CD4-positive, alpha-beta T cell treated with Interleukin-4 for 4 hours (primary cell): Measurements from ENCODE around the gene HBZ.
A peak's percentile ranks its signal among the peaks of the same experiment; 100 is the strongest.
"Not testable (repeated sequence)": the region's sequence is repeated elsewhere in the genome, so short reads cannot be mapped to it uniquely, and the experiment has no call there.

Experiments
- DNase-seq: peaks from one replicate; pipeline ENCODE4 v3.0.0-alpha.2; 2020

HBZ gene

DNA sequence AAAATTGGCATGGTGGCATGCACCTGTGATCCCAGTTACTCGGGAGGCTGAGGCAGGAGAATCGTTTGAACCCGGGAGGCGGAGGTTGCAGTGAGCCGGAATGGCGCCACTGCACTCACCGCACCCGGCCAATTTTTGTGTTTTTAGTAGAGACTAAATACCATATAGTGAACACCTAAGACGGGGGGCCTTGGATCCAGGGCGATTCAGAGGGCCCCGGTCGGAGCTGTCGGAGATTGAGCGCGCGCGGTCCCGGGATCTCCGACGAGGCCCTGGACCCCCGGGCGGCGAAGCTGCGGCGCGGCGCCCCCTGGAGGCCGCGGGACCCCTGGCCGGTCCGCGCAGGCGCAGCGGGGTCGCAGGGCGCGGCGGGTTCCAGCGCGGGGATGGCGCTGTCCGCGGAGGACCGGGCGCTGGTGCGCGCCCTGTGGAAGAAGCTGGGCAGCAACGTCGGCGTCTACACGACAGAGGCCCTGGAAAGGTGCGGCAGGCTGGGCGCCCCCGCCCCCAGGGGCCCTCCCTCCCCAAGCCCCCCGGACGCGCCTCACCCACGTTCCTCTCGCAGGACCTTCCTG is 27.7 kb downstream of the HBZ start, which contains the start of gene HBQ1:
Gene HBQ1, plus strand, starts transcription at position 359 of the 575 bp plus-strand sequence. Its CDS starts 28 bp downstream, at position 387.
- no peak for DNase-seq

DNA sequence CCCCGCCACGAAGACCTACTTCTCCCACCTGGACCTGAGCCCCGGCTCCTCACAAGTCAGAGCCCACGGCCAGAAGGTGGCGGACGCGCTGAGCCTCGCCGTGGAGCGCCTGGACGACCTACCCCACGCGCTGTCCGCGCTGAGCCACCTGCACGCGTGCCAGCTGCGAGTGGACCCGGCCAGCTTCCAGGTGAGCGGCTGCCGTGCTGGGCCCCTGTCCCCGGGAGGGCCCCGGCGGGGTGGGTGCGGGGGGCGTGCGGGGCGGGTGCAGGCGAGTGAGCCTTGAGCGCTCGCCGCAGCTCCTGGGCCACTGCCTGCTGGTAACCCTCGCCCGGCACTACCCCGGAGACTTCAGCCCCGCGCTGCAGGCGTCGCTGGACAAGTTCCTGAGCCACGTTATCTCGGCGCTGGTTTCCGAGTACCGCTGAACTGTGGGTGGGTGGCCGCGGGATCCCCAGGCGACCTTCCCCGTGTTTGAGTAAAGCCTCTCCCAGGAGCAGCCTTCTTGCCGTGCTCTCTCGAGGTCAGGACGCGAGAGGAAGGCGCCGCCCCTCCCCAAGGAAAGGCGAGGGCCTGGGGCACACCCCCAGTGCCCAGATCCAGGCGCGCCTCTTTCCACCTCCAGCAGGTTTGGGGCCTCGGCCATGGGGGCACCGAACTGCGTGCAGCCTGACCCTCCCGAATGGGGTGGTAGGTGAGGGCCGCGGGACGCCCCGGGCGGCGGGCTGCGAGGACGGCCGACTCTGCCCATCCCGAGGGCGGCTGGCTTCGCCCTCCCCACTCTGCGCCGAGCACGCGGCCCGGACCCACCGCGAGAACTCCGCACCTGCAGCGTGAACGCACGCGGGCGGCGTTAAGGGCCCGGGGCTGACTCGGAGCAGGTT is 28.5 kb downstream of the HBZ start:
- DNase-seq, result peak; percentile 73

DNA sequence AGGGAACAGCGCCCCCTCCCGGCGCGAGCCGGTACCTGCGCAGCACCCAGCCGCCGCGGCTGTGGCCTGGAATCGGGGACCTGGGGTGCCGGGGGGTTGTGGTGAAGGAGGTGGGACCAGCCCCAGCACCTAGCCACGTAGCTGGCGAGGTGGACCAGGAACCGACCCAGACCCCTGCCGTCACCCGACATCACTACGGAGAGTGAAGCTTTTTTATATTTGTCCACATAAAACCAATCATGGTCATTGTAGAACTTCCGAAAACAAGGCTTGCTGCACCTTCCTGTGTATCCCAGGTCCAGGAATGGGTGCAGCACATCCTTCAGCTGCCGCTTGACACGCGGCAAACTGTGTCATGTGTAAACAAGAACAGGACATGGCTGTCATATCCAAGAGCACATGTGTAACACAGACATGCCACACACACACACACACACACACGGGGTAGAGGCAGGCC is 29.1 kb downstream of the HBZ start:
- no peak for DNase-seq

DNA sequence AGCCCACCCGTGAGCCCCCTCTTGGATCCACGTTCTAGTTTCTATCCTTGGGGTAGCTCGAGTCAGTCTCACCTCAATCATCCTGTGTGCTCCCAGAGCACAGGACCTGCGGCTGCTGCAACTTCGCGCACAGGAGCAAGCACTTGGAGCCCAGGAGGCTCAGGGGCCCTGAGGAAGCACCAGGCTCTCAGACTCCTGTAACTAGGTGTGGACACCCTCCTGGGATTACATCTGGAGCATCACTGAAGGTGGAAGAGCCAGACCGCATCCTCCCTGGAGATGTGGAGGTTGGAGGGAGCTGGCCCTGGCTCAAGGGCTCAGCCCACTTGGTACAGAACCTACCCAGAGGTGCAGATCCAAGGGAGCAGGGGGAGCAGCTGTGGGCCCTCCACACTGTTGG is 30.6 kb downstream of the HBZ start:
- DNase-seq, result no peak

DNA sequence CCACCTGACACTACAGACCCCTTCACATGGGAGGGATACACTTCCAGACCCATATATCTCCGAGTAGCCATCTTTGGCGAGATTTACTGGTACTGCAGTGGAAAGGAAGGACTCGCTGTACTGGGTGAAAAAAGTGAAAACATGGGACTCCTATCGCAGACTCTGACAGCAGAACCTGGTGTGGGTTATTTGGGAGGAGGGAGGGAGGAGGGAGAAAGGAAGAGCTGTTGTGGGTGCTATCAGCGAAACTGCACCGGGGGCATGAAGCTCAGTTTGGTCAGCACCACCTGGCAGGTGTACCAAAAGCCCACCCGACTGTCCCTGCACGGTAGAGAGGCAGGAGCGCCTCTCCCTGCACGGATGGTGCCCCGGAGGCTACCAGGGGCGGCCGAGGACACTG is 32.8 kb downstream of the HBZ start:
- no peak for DNase-seq

DNA sequence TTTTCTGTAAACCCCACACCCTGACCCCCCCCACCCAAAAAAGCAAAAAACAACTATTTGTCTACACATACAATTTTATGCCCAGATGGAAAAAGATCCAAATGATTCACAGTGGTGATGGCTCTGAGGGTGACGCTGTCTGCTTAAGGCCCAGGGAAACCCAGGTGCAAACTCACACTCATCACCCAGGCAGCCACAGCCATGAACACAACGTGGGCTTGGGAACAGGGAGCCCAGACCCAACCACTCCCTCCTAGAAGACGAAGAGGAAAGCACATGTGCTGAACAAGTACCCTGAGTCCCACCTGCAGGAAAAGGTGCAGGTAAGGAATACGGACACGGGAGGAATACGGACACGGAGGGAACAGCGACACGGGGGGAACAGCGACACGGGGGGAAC is 33.2 kb downstream of the HBZ start:
- DNase-seq, result no peak

DNA sequence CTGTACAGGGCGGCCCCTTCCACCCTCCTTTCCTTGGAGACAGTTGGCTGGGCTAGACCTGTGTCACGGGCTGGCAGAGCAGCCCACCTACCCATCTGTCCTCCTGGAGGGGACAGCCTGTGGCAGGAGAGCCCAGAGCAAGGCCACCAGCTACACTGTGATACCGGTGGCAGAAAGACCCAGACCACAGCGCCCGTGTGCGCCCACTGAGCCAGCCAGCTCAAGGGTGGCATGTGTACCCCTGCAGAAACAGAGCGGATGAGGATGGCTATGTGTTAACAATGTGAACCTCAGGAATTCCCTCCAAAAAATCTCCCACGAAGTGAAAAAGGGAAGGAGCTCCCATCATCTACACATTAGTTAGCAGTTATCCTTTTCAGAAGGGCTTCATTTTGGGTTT is 34.9 kb downstream of the HBZ start:
- DNase-seq, result no peak

DNA sequence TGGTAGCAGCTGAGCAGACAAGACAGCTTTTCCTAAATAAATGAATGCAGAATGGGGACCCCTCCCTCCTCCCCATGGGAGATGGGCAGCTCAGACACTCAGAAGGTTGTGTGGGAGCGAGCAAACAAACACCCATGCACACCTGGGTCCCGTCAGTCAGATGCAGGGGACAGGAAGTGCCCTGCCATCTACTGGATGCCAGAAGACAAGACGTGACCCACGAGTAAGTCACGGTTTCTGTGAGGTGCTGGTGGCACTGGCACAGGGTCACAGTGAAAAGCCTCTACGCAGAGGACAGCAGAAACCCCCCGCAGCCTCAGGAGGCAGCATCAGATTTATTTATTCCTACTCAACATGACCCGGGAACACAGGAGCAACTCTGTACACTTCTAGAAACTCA is 36.2 kb downstream of the HBZ start:
- DNase-seq, result peak; percentile 8

DNA sequence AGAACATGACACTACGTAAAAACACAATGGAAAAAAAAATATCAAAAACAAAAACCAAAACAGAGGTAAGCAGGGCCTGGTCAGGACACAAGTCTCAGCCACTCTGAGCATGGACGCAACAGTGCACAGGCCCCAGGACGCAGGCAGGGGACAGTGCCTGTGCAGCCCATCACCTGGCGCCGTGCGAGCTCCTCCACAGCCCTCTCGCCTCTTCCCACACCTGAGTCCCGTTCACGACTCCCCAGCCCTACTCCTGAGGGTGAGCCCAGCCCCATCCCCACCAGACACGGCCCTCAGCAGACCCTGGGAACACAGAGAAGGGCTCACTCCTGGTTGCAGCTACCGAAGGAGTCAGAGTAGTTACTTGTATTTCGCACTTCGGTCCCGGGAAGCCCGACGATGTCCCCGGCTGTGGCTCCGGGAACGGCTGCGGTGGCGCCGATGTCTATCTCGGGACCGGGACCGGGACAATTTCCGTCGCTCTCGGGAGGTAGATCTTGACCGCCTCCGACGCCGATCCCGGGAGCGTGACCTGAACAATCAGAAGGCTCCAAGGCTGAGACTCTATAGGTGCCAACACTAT is 37.3 kb downstream of the HBZ start:
- no peak for DNase-seq

DNA sequence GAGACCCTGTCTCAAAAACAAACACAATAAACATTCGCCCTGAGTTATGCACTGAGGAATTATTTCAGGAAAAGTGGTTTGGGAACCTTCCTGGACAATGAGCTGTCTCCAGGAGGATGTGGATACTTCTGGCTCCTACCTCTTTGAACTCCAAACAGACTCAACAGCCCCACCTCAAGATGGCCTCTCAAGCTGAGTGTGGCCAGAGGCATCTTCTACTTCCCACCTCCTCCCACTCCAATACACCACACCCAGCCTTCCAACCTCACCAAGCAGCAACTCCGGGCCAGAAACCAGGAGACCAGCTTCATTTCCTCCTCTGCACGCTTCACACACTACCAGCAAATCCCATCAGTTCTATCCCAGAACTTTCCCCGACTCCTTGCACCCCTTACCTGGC is 39.4 kb downstream of the HBZ start:
- DNase-seq, result no peak

DNA sequence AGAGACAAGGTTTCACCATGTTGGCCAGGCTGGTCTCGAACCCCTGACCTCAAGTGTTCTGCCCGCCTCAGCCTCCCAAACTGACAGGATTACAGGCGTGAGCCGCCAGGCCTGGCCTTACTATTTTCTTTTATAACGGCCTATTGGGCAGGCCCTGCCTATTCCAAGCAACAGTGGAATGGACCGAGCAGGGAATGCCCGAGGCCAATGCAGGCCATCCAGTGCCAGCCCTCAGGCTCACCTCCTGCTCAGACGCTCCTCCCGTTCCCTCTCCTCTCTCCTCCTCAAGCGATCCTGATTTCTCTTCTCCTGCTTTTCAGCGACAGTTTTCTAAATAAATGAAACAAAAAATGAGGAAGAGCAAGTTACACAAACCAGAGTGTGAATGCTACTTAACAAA is 40.2 kb downstream of the HBZ start:
- no peak for DNase-seq

DNA sequence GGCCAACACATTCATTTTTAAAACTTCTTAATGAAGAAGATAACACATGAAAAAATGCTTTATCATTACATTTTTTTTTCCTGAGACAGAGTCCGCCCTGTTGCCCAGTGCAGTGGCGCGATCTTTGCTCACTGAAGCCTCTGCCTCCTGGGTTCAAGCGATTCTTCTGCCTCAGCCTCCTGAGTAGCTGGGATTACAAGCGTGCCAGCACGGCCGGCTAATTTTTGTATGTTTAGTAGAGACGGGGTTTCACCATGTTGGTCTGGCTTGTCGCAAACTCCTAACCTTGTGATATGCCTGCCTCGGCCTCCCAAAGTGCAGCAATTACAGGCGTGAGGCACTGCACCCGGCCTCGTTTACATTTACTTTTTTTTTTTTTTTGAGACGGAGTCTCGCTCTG is 41.0 kb downstream of the HBZ start:
- no peak for DNase-seq

DNA sequence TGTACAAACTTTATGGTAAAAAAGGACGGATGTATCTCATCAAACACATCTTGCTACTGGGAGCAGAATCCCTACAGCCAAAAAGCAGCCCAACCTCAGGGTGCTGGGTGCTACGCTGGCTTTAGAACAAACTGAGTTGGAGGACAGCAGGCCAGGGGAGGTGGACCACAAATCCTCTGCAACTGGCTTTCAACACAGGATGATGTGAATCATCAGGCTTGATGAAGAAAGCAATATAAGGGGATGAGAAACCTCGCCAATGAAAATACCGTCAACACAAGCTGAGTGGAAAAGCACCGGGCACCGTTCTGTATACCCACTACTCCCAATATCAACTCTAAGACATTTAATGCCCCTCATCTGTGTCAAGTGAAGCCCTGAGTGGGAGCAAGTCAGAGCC is 42.1 kb downstream of the HBZ start:
- no peak for DNase-seq

DNA sequence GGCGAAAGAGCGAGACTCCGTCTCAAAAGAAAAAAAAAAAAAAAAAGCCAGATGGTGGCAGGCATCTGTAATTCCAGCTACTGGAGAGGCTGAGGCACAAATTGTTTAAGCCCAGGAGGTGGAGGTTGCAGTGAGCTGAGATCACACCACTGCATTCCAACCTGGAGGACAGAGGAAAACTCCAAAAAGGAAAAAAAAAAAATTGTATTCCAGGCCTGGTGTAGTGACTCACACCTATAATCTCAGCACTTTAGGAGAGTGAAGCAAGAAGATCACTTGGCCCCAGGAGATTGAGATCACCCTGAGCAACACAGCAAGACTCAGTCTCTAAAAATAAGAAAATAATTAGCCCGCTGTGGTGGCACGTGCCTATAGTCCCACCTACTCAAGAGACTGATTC is 47.9 kb downstream of the HBZ start:
- DNase-seq, result no peak

DNA sequence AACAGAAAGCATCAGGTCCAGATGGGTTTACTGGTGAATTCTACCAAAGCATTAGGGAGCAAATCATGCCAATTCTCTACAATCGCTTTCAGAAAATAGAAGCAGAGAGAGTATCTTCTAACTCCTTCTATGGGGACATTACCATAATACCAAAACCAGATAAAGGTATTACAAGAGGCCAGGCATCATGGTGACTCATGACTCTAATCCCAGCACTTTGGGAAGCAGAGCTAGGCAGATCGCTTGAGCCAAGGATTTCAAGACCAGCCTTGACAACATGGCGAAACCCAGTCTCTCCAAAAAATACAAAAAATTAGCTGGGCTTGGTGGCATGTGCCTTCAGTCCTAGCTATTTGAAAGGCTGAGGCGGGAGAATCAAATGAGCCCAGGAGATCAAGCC is 50.8 kb downstream of the HBZ start:
- DNase-seq, result no peak

DNA sequence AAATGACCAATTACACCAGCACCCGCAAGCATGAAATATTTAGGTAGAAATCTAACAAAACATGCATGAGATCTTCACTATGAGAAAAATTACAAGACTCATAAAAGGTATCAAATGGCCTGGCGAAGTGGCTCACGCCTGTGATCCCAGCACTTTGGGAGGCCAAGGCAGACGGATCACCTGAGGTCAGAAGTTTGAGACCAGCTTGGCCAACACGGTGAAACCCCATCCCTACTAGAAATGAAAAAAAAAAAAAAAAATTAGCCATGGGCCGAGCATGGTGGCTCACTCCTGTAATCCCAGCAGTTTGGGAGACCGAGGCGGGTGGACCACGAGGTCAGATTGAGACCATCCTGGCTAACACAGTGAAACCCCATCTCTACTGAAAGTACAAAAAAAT is 51.6 kb downstream of the HBZ start:
- not testable (repeated sequence) for DNase-seq
